GM12878 (cell line): ENCODE results near the gene MOGAT2. TPM values are rescaled to one million over a fixed set of nuclear protein-coding genes. Genes with fewer than 3 reads are reported as not detected.

Experiments
- ATF3 ChIP-seq: IDR thresholded peaks from 2 replicates; pipeline ENCODE4 v1.6.1; 2011; ENCODE audit warnings: low read depth, mild to moderate bottlenecking, low read length, moderate library complexity, borderline replicate concordance; ENCODE audit errors: extremely low read depth
- BCLAF1 ChIP-seq: fragments of 450-650 bp; IDR thresholded peaks from 2 replicates; pipeline ENCODE4 v1.6.1; 2017; ENCODE audit warnings: antibody characterized with exemption, mild to moderate bottlenecking, moderate library complexity
- BRCA1 ChIP-seq: IDR thresholded peaks from 2 replicates; pipeline ENCODE4 v1.6.1; 2011; ENCODE audit warnings: low read depth, low read length, improper control_type of control experiment
- CBX3 ChIP-seq: fragments of 200-600 bp; sonication (generic); IDR thresholded peaks from 2 replicates; pipeline ENCODE4 v1.6.1; 2016; ENCODE audit warnings: low read depth, borderline replicate concordance
- EP300 ChIP-seq, 2 experiments: fragments of 150-350 bp in 1 of 2; IDR thresholded peaks; 2 replicates each; pipeline ENCODE4 v1.6.1; 2011 to 2012; ENCODE audit warnings: low read depth in 2 of 2, low read length in 2 of 2, borderline replicate concordance in 1 of 2, improper control_type of control experiment in 1 of 2, inconsistent platforms in 1 of 2; ENCODE audit not compliant: control insufficient read depth in 1 of 2
- GABPA ChIP-seq: IDR thresholded peaks from 2 replicates; pipeline ENCODE4 v1.6.1; 2014; ENCODE audit warnings: antibody characterized with exemption, low read depth, mild to moderate bottlenecking, inconsistent platforms
- JUNB ChIP-seq: IDR thresholded peaks from 2 replicates; pipeline ENCODE4 v1.6.1; 2016; ENCODE audit warnings: antibody characterized with exemption, mild to moderate bottlenecking
- NBN ChIP-seq: fragments of 450-650 bp; IDR thresholded peaks from 2 replicates; pipeline ENCODE4 v1.6.1; 2016
- PRDM15 ChIP-seq: fragments of 450-650 bp; formaldehyde crosslinking; IDR thresholded peaks from 2 replicates; pipeline ENCODE4 v1.4.0; 2020; ENCODE audit warnings: mild to moderate bottlenecking, moderate library complexity
- RELB ChIP-seq: fragments of 450-650 bp; IDR thresholded peaks from 2 replicates; pipeline ENCODE4 v1.6.1; 2017; ENCODE audit warnings: low read depth, mild to moderate bottlenecking, moderate library complexity
- REST ChIP-seq: IDR thresholded peaks from 2 replicates; pipeline ENCODE4 v1.6.1; 2012; ENCODE audit warnings: mild to moderate bottlenecking, low read depth, low read length
- RFX5 ChIP-seq: IDR thresholded peaks from 2 replicates; pipeline ENCODE4 v1.6.1; 2011; ENCODE audit warnings: low read depth, low read length, improper control_type of control experiment
- RUNX3 ChIP-seq: IDR thresholded peaks from 2 replicates; pipeline ENCODE4 v1.6.1; 2012; ENCODE audit warnings: low read length, inconsistent platforms
- TCF12 ChIP-seq: IDR thresholded peaks from 2 replicates; pipeline ENCODE4 v1.6.1; 2011; ENCODE audit warnings: low read depth, mild to moderate bottlenecking, low read length
- USF2 ChIP-seq: IDR thresholded peaks from 2 replicates; pipeline ENCODE4 v1.6.1; 2011; ENCODE audit warnings: low read depth, low read length, improper control_type of control experiment, borderline replicate concordance
- polyA plus RNA-seq, 11 experiments: library from polyadenylated mRNA; depleted of rRNA in 4 of 11; unstranded in 6 of 11; stranded (reverse) in 5 of 11; fragments of >200 nt; fragmentation: Nextera tagmentation in 4 of 11; fragmentation: Illumina TruSeq in 1 of 11; extraction: Ambion mirVana in 4 of 11; extraction: Trizol in 1 of 11; gene quantifications; 1 replicate in 1 of 11; 2 replicates in 10 of 11; pipeline versions ENCODE4 v1.2.1 to v1.2.3, GENCODE V29; 2011 to 2016; ENCODE audit warnings: inconsistent platforms in 2 of 11, missing spikeins in 2 of 11, low read depth in 1 of 11
- total RNA-seq, 4 experiments: library from RNA; depleted of rRNA in 3 of 4; stranded (reverse); fragments of >200 nt in 3 of 4; fragmentation: Illumina TruSeq in 1 of 4; extraction: Trizol in 1 of 4; gene quantifications; 2 replicates each; pipeline versions ENCODE4 v1.2.1 to v1.2.3, GENCODE V29; 2013 to 2021

The MOGAT2 gene
- total and polyA plus RNA-seq, 10 of the 15 experiments (the other 5 are each of a cell fraction or from before 2014, with no cell fraction given), result 0.15 to 0.45 (median 0.22) TPM; not detected in 1

GRCh38 chr11:75689863-75690609 is 27.6 kb upstream of the MOGAT2 start (continued):
- TF ChIP-seq REST (no peak), ATF3 (no peak), PRDM15 (CRISPR knock-in tag) (no peak), CBX3 (no peak), USF2 (peak; percentile 41; the same call in 1 of the 2 replicates), EP300 (IDR thresholded peaks at IDR 0.05; ENCODE audit: borderline replicate concordance in 1 of 2, control insufficient read depth in 1 of 2, low read depth in 2 of 2, low read length in 2 of 2) (peak in 1 of 2 experiments; percentile 61; a peak in 1 of 4 replicates), RELB (peak; percentile 77; the same call in 1 of the 2 replicates), GABPA (no peak), TCF12 (no peak), BRCA1 (no peak), BCLAF1 (no peak), NBN (0 out of 2 replicates have a peak, but pooled peaks have one; percentile 54), RFX5 (no peak), JUNB (peak; percentile 94), RUNX3 (peak; percentile 56)
